Activated CD4-positive, alpha-beta T cell treated with anti-CD3 and anti-CD28 coated beads, Interleukin-2, Interleukin-6, amounts not matched to agents 100 ng/mL and 50 ng/mL, durations not matched to agents 16 hours and 8 hours (primary cell): ENCODE data around the gene EFNB3.

Experiments
- DNase-seq: peaks from one replicate; pipeline ENCODE4 v3.0.0-alpha.2; 2020

The EFNB3 gene, protein sequence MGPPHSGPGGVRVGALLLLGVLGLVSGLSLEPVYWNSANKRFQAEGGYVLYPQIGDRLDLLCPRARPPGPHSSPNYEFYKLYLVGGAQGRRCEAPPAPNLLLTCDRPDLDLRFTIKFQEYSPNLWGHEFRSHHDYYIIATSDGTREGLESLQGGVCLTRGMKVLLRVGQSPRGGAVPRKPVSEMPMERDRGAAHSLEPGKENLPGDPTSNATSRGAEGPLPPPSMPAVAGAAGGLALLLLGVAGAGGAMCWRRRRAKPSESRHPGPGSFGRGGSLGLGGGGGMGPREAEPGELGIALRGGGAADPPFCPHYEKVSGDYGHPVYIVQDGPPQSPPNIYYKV

GRCh38 chr17:7704601-7705268 lies at the start of gene EFNB3:
TSS of gene EFNB3 (plus strand) at chr17:7705202. CDS start at chr17:7705599, 397 bp downstream.
- no peak for DNase-seq

- no peak for DNase-seq
Observed at GRCh38 chr17:7655541-7655840, 49.5 kb upstream of the EFNB3 start.

DNA sequence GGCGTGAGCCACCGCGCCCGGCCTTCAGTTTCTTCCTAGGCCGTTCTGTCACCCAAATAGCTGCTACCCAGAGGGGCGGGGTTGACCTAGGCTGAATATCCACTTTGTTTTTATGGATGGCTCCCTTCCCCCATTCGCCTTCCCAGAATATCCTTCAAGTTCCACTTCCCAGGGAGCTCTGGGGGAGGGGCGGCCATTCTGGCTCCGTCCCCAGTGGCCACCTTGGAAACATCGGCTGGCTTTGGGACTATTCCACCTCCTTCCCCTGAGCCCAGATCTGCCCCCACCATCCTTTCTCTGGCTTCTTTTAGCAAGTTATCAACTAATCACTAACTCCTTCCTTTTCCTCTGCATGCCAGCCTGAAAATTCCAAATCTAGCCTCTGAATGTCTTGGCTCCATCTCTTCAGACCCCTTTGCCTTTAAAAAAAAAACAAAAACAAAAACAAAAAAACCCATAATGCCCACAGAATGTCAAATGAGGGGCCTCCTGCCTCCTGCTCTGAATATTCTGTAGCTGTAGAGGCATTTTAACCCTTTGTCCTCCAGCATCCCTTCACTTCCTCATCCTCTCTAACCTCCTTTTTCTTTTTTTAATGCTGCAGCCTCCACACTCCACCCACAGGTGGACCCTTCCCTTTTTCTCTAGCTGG lies 47.9 kb upstream of the EFNB3 start:
- DNase-seq = no peak

GRCh38 chr17:7667656-7668406 lies 37.2 kb upstream of the EFNB3 start:
- no peak for DNase-seq

DNA sequence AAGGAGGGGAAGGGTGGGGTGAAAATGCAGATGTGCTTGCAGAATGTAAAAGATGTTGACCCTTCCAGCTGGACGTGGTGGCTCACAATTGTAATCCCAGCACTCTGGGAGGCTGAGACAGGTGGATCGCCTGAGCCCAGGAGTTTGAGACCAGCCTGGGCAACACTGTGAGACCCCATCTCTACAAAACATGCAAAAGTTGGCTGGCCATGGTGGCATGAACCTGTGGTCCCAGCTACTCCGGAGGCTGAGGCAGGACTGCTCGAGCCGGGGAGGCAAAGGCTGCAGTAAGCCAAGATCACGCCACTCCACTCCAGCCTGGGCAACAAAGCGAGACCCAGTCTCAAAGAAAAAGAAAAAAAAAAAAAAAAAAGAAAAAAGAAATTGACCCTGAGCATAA lies 36.5 kb upstream of the EFNB3 start:
- no peak for DNase-seq

- peak; percentile 51 for DNase-seq
Observed at GRCh38 chr17:7673239-7673638, 31.8 kb upstream of the EFNB3 start.

DNA sequence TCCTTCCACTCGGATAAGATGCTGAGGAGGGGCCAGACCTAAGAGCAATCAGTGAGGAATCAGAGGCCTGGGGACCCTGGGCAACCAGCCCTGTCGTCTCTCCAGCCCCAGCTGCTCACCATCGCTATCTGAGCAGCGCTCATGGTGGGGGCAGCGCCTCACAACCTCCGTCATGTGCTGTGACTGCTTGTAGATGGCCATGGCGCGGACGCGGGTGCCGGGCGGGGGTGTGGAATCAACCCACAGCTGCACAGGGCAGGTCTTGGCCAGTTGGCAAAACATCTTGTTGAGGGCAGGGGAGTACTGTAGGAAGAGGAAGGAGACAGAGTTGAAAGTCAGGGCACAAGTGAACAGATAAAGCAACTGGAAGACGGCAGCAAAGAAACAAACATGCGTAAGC lies 30.1 kb upstream of the EFNB3 start:
- DNase-seq = no peak

DNA sequence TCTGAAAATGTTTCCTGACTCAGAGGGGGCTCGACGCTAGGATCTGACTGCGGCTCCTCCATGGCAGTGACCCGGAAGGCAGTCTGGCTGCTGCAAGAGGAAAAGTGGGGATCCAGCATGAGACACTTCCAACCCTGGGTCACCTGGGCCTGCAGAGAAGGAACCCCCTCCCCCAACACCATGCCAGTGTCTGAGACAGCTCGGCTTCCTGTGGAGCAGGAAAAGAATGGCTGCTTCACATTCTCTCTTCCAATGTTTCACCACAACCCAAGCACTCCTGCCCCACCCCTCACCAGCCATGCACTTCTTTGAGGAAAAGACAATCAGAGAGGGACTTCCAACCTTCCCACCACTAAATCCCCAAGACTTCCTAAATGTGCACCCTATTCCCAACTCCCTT lies 28.5 kb upstream of the EFNB3 start:
- DNase-seq = no peak

GRCh38 chr17:7677388-7678067 lies 27.5 kb upstream of the EFNB3 start:
- no peak for DNase-seq

- DNase-seq = no peak
Observed at GRCh38 chr17:7684851-7685532, 20.0 kb upstream of the EFNB3 start.

DNA sequence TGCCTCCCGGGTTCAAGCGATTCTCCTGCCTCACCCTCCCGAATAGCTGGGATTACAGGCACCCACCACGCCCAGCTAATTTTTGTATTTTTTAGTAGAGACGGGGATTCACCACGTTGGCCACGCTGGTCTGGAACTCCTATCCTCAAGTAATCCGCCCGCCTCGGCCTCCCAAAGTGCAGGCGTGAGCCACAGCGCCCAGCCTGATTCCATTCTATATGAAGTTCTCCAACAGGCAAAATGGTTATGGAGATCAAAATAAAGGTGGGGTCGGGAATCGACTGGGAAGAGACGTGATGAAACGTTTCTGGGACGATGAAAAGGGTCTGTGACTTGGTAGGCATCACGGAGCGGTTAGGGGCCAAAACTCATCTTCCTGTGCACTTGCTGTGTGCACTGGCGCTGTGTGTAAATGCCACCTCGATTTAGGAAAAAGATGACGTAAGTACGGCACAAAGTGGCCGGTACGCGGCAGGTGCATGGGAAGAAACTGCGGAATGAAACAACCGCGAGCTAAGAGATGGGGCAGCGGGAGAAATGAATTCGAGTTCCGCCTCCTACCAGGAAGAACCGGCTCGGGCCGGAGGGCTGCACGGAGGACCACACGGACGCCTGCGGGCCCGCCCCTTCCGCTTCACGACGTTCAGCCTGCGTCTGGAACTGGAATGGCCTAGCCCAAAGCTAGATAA lies 19.3 kb upstream of the EFNB3 start:
- peak; percentile 94 for DNase-seq

- DNase-seq = peak; percentile 84
Observed at GRCh38 chr17:7686222-7687071, 18.6 kb upstream of the EFNB3 start.

GRCh38 chr17:7687072-7687907 lies 17.7 kb upstream of the EFNB3 start, which contains the start of gene TP53:
TSS of gene TP53 (minus strand) at chr17:7687490. CDS start at chr17:7676594, 10,896 bp downstream.
- DNase-seq = peak; percentile 95

GRCh38 chr17:7687908-7688807 lies 16.8 kb upstream of the EFNB3 start, which contains the start of gene WRAP53:
TSS of gene WRAP53 (plus strand) at chr17:7688477. CDS start at chr17:7688649, 172 bp downstream.
- DNase-seq = peak; percentile 98

DNA sequence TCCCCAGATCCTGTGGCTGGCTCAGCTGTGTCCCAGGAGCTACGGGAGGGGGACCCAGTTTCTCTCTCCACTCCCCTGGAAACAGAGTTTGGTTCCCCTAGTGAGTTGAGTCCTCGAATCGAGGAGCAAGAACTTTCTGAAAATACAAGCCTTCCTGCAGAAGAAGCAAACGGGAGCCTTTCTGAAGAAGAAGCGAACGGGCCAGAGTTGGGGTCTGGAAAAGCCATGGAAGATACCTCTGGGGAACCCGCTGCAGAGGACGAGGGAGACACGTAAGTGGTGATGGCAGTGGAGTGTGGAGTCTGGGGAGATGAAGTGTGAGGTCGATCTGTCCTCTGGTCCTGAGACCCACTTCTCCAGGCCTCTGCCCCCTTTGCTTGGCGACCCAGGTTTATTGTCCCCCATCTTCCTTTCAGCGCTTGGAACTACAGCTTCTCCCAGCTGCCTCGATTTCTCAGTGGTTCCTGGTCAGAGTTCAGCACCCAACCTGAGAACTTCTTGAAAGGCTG lies 16.1 kb upstream of the EFNB3 start:
- DNase-seq = no peak

- no peak for DNase-seq
Observed at GRCh38 chr17:7695586-7695985, 9.4 kb upstream of the EFNB3 start.

DNA sequence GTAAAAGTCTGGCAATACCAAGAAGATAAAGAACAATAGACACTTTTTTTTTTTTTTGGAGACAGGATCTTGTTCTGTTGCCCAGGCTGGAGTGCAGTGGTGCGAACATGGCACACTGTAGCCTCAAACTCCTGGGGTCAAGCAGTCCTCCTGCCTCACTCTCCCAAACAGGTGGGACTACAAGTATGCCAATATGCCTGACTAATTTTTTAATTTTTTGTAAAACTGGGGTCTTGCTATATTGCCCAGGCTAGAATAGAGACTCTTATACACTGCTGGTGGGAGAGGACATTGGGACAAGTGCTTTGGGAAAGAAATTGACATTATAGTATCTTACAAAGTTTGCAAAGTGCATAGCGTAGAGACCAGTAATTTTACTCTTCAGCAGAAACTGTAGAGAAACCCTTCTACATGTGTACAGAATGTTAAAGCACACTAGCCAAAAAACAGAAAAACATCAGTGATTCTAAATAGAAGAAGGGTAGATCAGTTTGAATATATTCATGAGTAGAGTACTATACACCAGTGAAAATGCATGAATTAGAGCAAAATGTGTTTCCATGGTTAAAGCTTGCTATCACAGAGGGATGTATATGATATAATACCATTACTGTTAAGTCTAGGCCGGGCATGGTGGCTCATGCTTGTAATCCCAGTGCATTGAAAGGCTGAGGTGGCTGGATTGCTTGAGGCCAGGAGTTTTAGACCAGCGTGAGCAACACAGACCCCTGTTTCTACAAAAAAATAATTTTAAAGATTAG lies 7.0 kb upstream of the EFNB3 start:
- DNase-seq = no peak
